Stimulated activated CD4-positive, alpha-beta T cell treated with anti-CD3 and anti-CD28 coated beads, Interleukin-2, amount 100 ng/mL, for 48 hours (primary cell): ENCODE measurements around the gene PHF19.

Experiments
- DNase-seq, 2 donors: peaks; one replicate each; pipeline ENCODE4 v3.0.0-alpha.2; 2020

The PHF19 gene

GRCh38 chr9:120870206-120870605 lies 6.8 kb downstream of the PHF19 start:
- no peak for DNase-seq

- no peak for DNase-seq
Measured at GRCh38 chr9:120869726-120870125, 7.3 kb downstream of the PHF19 start.

GRCh38 chr9:120869360-120869687 lies 7.7 kb downstream of the PHF19 start:
- no peak for DNase-seq

GRCh38 chr9:120868676-120869359 lies 8.2 kb downstream of the PHF19 start:
- peak; percentile 97 for DNase-seq

- no peak for DNase-seq
Measured at GRCh38 chr9:120868339-120868675, 8.7 kb downstream of the PHF19 start.

- no peak for DNase-seq
Measured at GRCh38 chr9:120867676-120868338, 9.2 kb downstream of the PHF19 start.

GRCh38 chr9:120866651-120867050 lies 10.3 kb downstream of the PHF19 start:
- no peak for DNase-seq

- no peak for DNase-seq
Measured at GRCh38 chr9:120865809-120866208, 11.2 kb downstream of the PHF19 start.

GRCh38 chr9:120865176-120865575 lies 11.8 kb downstream of the PHF19 start:
- no peak for DNase-seq

GRCh38 chr9:120864719-120865118 lies 12.3 kb downstream of the PHF19 start:
- DNase-seq: no peak

GRCh38 chr9:120863833-120864232 lies 13.2 kb downstream of the PHF19 start:
- DNase-seq: no peak

GRCh38 chr9:120862452-120862851 lies 14.5 kb downstream of the PHF19 start:
- no peak for DNase-seq

GRCh38 chr9:120861935-120862334 lies 15.1 kb downstream of the PHF19 start:
- no peak for DNase-seq

GRCh38 chr9:120860083-120860482 lies 16.9 kb downstream of the PHF19 start:
- DNase-seq: no peak

- DNase-seq: no peak
Measured at GRCh38 chr9:120859361-120859760, 17.6 kb downstream of the PHF19 start.

GRCh38 chr9:120857902-120858301 lies 19.1 kb downstream of the PHF19 start:
- DNase-seq: no peak

- no peak for DNase-seq
Measured at GRCh38 chr9:120857481-120857880, 19.5 kb downstream of the PHF19 start.

- no peak for DNase-seq
Measured at GRCh38 chr9:120856700-120857099, 20.3 kb downstream of the PHF19 start.

- no peak for DNase-seq
Measured at GRCh38 chr9:120855827-120856670, 20.9 kb downstream of the PHF19 start.

GRCh38 chr9:120854596-120855327 lies 22.2 kb downstream of the PHF19 start:
- DNase-seq: no peak

- no peak for DNase-seq
Measured at GRCh38 chr9:120853198-120853597, 23.8 kb downstream of the PHF19 start.

GRCh38 chr9:120852240-120853010 lies 24.6 kb downstream of the PHF19 start:
- DNase-seq: no peak

GRCh38 chr9:120851449-120851848 lies 25.5 kb downstream of the PHF19 start:
- no peak for DNase-seq
